Stimulated activated naive CD8-positive, alpha-beta T cell treated with anti-CD3 and anti-CD28 coated beads, Interleukin-15, Interleukin-2, amounts not matched to agents 100 U/mL and 50 U/mL, for 24 hours (primary cell): ENCODE results near the gene FGF12.

ENCODE experiments used
- ATAC-seq: fragments of 150-1000 bp; cut with Tn5 transposase; one replicate; pipeline ENCODE4 v1.10.0; 2021
- DNase-seq: peaks from one replicate; pipeline ENCODE4 v3.0.0; 2021

FGF12 gene

GRCh38 chr3:192121923-192122322 is 605.4 kb downstream of the FGF12 start:
- no peak for DNase-seq
- no peak for ATAC-seq

- ATAC-seq (no peak), DNase-seq (no peak)
Measured at GRCh38 chr3:192108820-192109219, 618.5 kb downstream of the FGF12 start.

- ATAC-seq, result no peak
Measured at GRCh38 chr3:192106543-192106942, 620.8 kb downstream of the FGF12 start.

GRCh38 chr3:192092388-192093005 is 634.8 kb downstream of the FGF12 start:
- ATAC-seq, result no peak
- no peak for DNase-seq

More at GRCh38 chr3:192106543-192106942, 620.8 kb downstream of the FGF12 start:
- no peak for DNase-seq

- DNase-seq (no peak), ATAC-seq (no peak)
Measured at GRCh38 chr3:192091831-192092230, 635.5 kb downstream of the FGF12 start.

- ATAC-seq (no peak), DNase-seq (no peak)
Measured at GRCh38 chr3:192090586-192090985, 636.8 kb downstream of the FGF12 start.
